Mesenchymal stem cell (in vitro differentiated cells and primary cell): ENCODE results near the gene NXPE4.
"Not testable (repeated sequence)": the region's sequence is repeated elsewhere in the genome, so short reads cannot be mapped to it uniquely, and the experiment has no call there.

Experiments used
- DNase-seq: peaks from one replicate; pipeline ENCODE4 v3.0.0-alpha.2; 2013
- H2AFZ ChIP-seq: one replicate; pipeline ENCODE4 v1.6.1; 2013; ENCODE audit warnings: low read depth, mild to moderate bottlenecking, control low read depth, inconsistent platforms, low read length, moderate library complexity
- H2AK5ac ChIP-seq: 2 replicates; pipeline ENCODE4 v1.6.1; 2013; ENCODE audit warnings: low read length, moderate library complexity, mild to moderate bottlenecking, inconsistent platforms; ENCODE audit not compliant: severe bottlenecking
- H2BK120ac ChIP-seq: one replicate; pipeline ENCODE4 v1.6.1; 2013; ENCODE audit warnings: low read depth, mild to moderate bottlenecking, inconsistent platforms, low read length, moderate library complexity
- H2BK12ac ChIP-seq, 2 experiments: one replicate each; pipeline ENCODE4 v1.6.1; 2013; ENCODE audit warnings: inconsistent platforms in 2 of 2, low read length in 2 of 2, mild to moderate bottlenecking in 2 of 2, moderate library complexity in 2 of 2, control low read depth in 1 of 2
- H2BK15ac ChIP-seq: one replicate; pipeline ENCODE4 v1.6.1; 2013; ENCODE audit warnings: mild to moderate bottlenecking, low read depth, inconsistent platforms; ENCODE audit not compliant: poor library complexity, severe bottlenecking
- H2BK5ac ChIP-seq: 2 replicates; pipeline ENCODE4 v1.6.1; 2013; ENCODE audit warnings: low read depth, mild to moderate bottlenecking, low read length, control low read depth, inconsistent platforms; ENCODE audit not compliant: poor library complexity, severe bottlenecking
- H3K14ac ChIP-seq, 2 experiments: one replicate each; pipeline ENCODE4 v1.6.1; 2013; ENCODE audit warnings: inconsistent platforms in 2 of 2, low read length in 2 of 2, control low read depth in 1 of 2, mild to moderate bottlenecking in 1 of 2, moderate library complexity in 1 of 2
- H3K18ac ChIP-seq, 2 experiments: one replicate each; pipeline ENCODE4 v1.6.1; 2013; ENCODE audit warnings: inconsistent platforms in 2 of 2, low read length in 2 of 2, control low read depth in 1 of 2, low read depth in 1 of 2, mild to moderate bottlenecking in 1 of 2
- H3K23ac ChIP-seq, 2 experiments: one replicate each; pipeline ENCODE4 v1.6.1; 2013; ENCODE audit warnings: inconsistent platforms in 2 of 2, low read length in 2 of 2, mild to moderate bottlenecking in 2 of 2, moderate library complexity in 2 of 2, control low read depth in 1 of 2
- H3K27ac ChIP-seq: 2 replicates; pipeline ENCODE4 v1.5.1; 2013; ENCODE audit warnings: mild to moderate bottlenecking, moderate library complexity, low read length, control low read depth, inconsistent platforms; ENCODE audit not compliant: poor library complexity, severe bottlenecking
- H3K27me3 ChIP-seq, 2 experiments: 2 replicates each; pipeline versions ENCODE4 v1.6.1 to v1.7.0; 2013; ENCODE audit warnings: low read length in 2 of 2, mild to moderate bottlenecking in 2 of 2, moderate library complexity in 2 of 2, control low read depth in 1 of 2, inconsistent platforms in 1 of 2; ENCODE audit not compliant: control insufficient read depth in 1 of 2, insufficient read depth in 1 of 2
- H3K36me3 ChIP-seq, 2 experiments: 2 replicates each; pipeline versions ENCODE4 v1.6.1 to v1.7.0; 2013; ENCODE audit warnings: low read length in 2 of 2, control low read depth in 1 of 2, inconsistent platforms in 1 of 2, low read depth in 1 of 2, mild to moderate bottlenecking in 1 of 2; ENCODE audit not compliant: insufficient read depth in 2 of 2, control insufficient read depth in 1 of 2
- H3K4ac ChIP-seq, 2 experiments: one replicate each; pipeline ENCODE4 v1.6.1; 2013; ENCODE audit warnings: inconsistent platforms in 2 of 2, low read length in 2 of 2, mild to moderate bottlenecking in 2 of 2, moderate library complexity in 2 of 2, control low read depth in 1 of 2, low read depth in 1 of 2
- H3K4me1 ChIP-seq: 2 replicates; pipeline ENCODE4 v1.6.1; 2013; ENCODE audit warnings: low read depth, low read length, control low read depth; ENCODE audit not compliant: control insufficient read depth, insufficient read depth
- H3K4me2 ChIP-seq: 2 replicates; pipeline ENCODE4 v1.6.1; 2013; ENCODE audit warnings: low read length, mild to moderate bottlenecking, inconsistent platforms; ENCODE audit not compliant: poor library complexity, severe bottlenecking
- H3K4me3 ChIP-seq, 2 experiments: 2 replicates each; pipeline versions ENCODE4 v1.5.1 to v1.7.0; 2013; ENCODE audit warnings: low read length in 2 of 2, mild to moderate bottlenecking in 2 of 2, control low read depth in 1 of 2, low read depth in 1 of 2; ENCODE audit not compliant: insufficient read depth in 1 of 2
- H3K79me1 ChIP-seq: replicated peaks from 2 replicates; pipeline ENCODE4 v1.6.1; 2013; ENCODE audit warnings: mild to moderate bottlenecking, control low read depth, low read length, inconsistent platforms; ENCODE audit not compliant: poor library complexity, severe bottlenecking
- H3K9ac ChIP-seq: 2 replicates; pipeline ENCODE4 v1.7.0; 2013; ENCODE audit warnings: mild to moderate bottlenecking, low read length, moderate library complexity
- H3K9me3 ChIP-seq: 2 replicates; pipeline ENCODE4 v1.7.0; 2013; ENCODE audit warnings: mild to moderate bottlenecking, low read length; ENCODE audit not compliant: control insufficient read depth
- H4K8ac ChIP-seq: one replicate; pipeline ENCODE4 v1.6.1; 2013; ENCODE audit warnings: inconsistent platforms, mild to moderate bottlenecking, low read length, moderate library complexity
- H4K91ac ChIP-seq: one replicate; pipeline ENCODE4 v1.6.1; 2013; ENCODE audit warnings: mild to moderate bottlenecking, low read length, inconsistent platforms
- WGBS: methylation state at CpG from one replicate; pipeline ENCODE4 v1.1.7; 2013; ENCODE audit warnings: mixed read lengths; 5-methylcytosine and 5-hydroxymethylcytosine counted together

Gene NXPE4

GRCh38 chr11:114609429-114609828 lies 13.8 kb upstream of the NXPE4 start:
- Histone ChIP-seq H3K4ac (no peak overlapping the region), H3K18ac (no peak overlapping the region), H2AFZ (no peak overlapping the region), H3K4me2 (no peak overlapping the region), H3K4me3 (no peak overlapping the region), H2BK5ac (no peak overlapping the region), H2BK15ac (no peak overlapping the region), H2BK12ac (no peak overlapping the region), H3K23ac (no peak overlapping the region), H3K27me3 (no peaks in the 10 kb centered on the region), H2AK5ac (no peak overlapping the region), H3K27ac (no peak overlapping the region), H3K9me3 (no peaks in the 10 kb centered on the region), H2BK120ac (no peak overlapping the region), H3K4me1 (no peaks in the 10 kb centered on the region), H4K8ac (no peak overlapping the region), H3K36me3 (no peaks in the 10 kb centered on the region), H4K91ac (no peak overlapping the region), H3K79me1 (no peaks in the 10 kb centered on the region), H3K9ac (no peak overlapping the region), H3K14ac (no peak overlapping the region)
- DNase-seq = no peak
- 93% methylated on average over 9 of the region's 9 CpGs for WGBS

- not testable (repeated sequence) for H3K27me3 ChIP-seq, H2BK120ac ChIP-seq, H3K4me3 ChIP-seq, H3K4me1 ChIP-seq, H3K79me1 ChIP-seq, H2BK12ac ChIP-seq, H2BK15ac ChIP-seq, H3K9ac ChIP-seq, H2BK5ac ChIP-seq, H2AK5ac ChIP-seq, H2AFZ ChIP-seq, H3K18ac ChIP-seq, H3K4ac ChIP-seq, H3K14ac ChIP-seq, H3K36me3 ChIP-seq, H3K23ac ChIP-seq, H3K4me2 ChIP-seq, DNase-seq, H3K27ac ChIP-seq, H3K9me3 ChIP-seq, H4K8ac ChIP-seq, H4K91ac ChIP-seq
- 81% methylated on average over 9 of the region's 9 CpGs for WGBS
These were observed 13.0 kb upstream of the NXPE4 start for GRCh38 chr11:114608605-114609004.

- Histone ChIP-seq H3K27me3 (no peaks in the 10 kb centered on the region), H2AK5ac (no peak overlapping the region), H3K4me3 (no peak overlapping the region), H3K4ac (no peak overlapping the region), H3K18ac (no peak overlapping the region), H2BK120ac (no peak overlapping the region), H3K9ac (no peak overlapping the region), H4K91ac (no peak overlapping the region), H3K23ac (no peak overlapping the region), H3K79me1 (no peaks in the 10 kb centered on the region), H3K4me2 (no peak overlapping the region), H3K4me1 (no peaks in the 10 kb centered on the region), H4K8ac (no peak overlapping the region), H2BK5ac (no peak overlapping the region), H2BK12ac (no peak overlapping the region), H2BK15ac (no peak overlapping the region), H3K36me3 (no peaks in the 10 kb centered on the region), H3K27ac (no peak overlapping the region), H2AFZ (no peak overlapping the region), H3K14ac (no peak overlapping the region), H3K9me3 (no peaks in the 10 kb centered on the region)
- WGBS = 90% methylated on average over 11 of the region's 11 CpGs
- DNase-seq = no peak
These were observed 12.3 kb upstream of the NXPE4 start for GRCh38 chr11:114607753-114608459.

GRCh38 chr11:114606802-114607075 lies 11.2 kb upstream of the NXPE4 start:
- not testable (repeated sequence) for H2BK15ac ChIP-seq, H2BK120ac ChIP-seq, H3K9me3 ChIP-seq, H3K9ac ChIP-seq, H2AFZ ChIP-seq, H3K4me1 ChIP-seq, H3K4me3 ChIP-seq, DNase-seq, H3K23ac ChIP-seq, H4K8ac ChIP-seq, H3K27me3 ChIP-seq, H2BK12ac ChIP-seq, H3K27ac ChIP-seq, H3K18ac ChIP-seq, H3K14ac ChIP-seq, H3K4me2 ChIP-seq, H2BK5ac ChIP-seq, H4K91ac ChIP-seq, H3K4ac ChIP-seq, H3K79me1 ChIP-seq, H2AK5ac ChIP-seq, H3K36me3 ChIP-seq
- 89% methylated on average over 5 of the region's 5 CpGs for WGBS
